GM18498 (cell line): ENCODE results near the gene TSPAN11.

Experiments used
- ATAC-seq: cut with Tn5 transposase; IDR thresholded peaks from one replicate; pipeline ENCODE4 v1.9.1; 2021; ENCODE audit warnings: mild to moderate bottlenecking, moderate library complexity; ENCODE audit not compliant: unreplicated experiment

The TSPAN11 gene

GRCh38 chr12:31037931-31038330 lies 111.4 kb downstream of the TSPAN11 start:
- ATAC-seq: no peak

- ATAC-seq: no peak
Observed at GRCh38 chr12:31041033-31041564, 114.6 kb downstream of the TSPAN11 start.
